ES-I3 (cell line): Measurements from ENCODE around the gene TMEM238.

ENCODE experiments used
- H3K36me3 ChIP-seq: 2 replicates; pipeline ENCODE4 v1.6.1; 2013; ENCODE audit warnings: mild to moderate bottlenecking, low read length, control low read depth, moderate library complexity; ENCODE audit not compliant: insufficient read depth
- H3K4me1 ChIP-seq: 2 replicates; pipeline ENCODE4 v1.6.1; 2013; ENCODE audit warnings: mild to moderate bottlenecking, control low read depth, low read length; ENCODE audit not compliant: insufficient read depth
- H3K9ac ChIP-seq: 2 replicates; pipeline ENCODE4 v1.6.1; 2013; ENCODE audit warnings: low read depth, mild to moderate bottlenecking, low read length, moderate library complexity
- H3K9me3 ChIP-seq: 2 replicates; pipeline ENCODE4 v1.6.1; 2013; ENCODE audit warnings: mild to moderate bottlenecking, low read length, moderate library complexity; ENCODE audit not compliant: control insufficient read depth, insufficient read depth

TMEM238 gene

GRCh38 chr19:55365964-55366363 lies 18.1 kb downstream of the TMEM238 start:
- H3K9ac ChIP-seq = no peak overlapping the region
- H3K9me3 ChIP-seq = no peaks in the 10 kb centered on the region
- H3K36me3 ChIP-seq = no peaks in the 10 kb centered on the region
- H3K4me1 ChIP-seq = peaks cover 12% of the 10 kb centered on the region; the same call in 1 of the 2 replicates

- Histone ChIP-seq H3K9me3 (no peaks in the 10 kb centered on the region), H3K4me1 (peaks cover 12% of the 10 kb centered on the region; the same call in 1 of the 2 replicates), H3K36me3 (no peaks in the 10 kb centered on the region), H3K9ac (no peak overlapping the region)
These were observed 18.8 kb downstream of the TMEM238 start for GRCh38 chr19:55365245-55365644.

- no peaks in the 10 kb centered on the region for H3K9me3 ChIP-seq
- no peaks in the 10 kb centered on the region for H3K36me3 ChIP-seq
- H3K4me1 ChIP-seq = peaks cover 12% of the 10 kb centered on the region; the same call in 1 of the 2 replicates
- H3K9ac ChIP-seq = no peak within 1 kb of the TSS
These were observed 20.9 kb downstream of the TMEM238 start, which contains the start of gene GARIN5B for GRCh38 chr19:55362990-55363716. Gene GARIN5B (minus strand): TSS chr19:55363260. CDS start chr19:55363066, 194 bp downstream.

- H3K4me1 ChIP-seq = peaks cover 12% of the 10 kb centered on the region; the same call in 1 of the 2 replicates
- H3K36me3 ChIP-seq = no peaks in the 10 kb centered on the region
- H3K9me3 ChIP-seq = no peaks in the 10 kb centered on the region
- no peak overlapping the region for H3K9ac ChIP-seq
These were observed 21.7 kb downstream of the TMEM238 start for GRCh38 chr19:55362174-55362989.

- no peak overlapping the region for H3K9ac ChIP-seq
- H3K36me3 ChIP-seq = no peaks in the 10 kb centered on the region
- H3K9me3 ChIP-seq = no peaks in the 10 kb centered on the region
- peaks cover 12% of the 10 kb centered on the region; the same call in 1 of the 2 replicates for H3K4me1 ChIP-seq
These were observed 23.2 kb downstream of the TMEM238 start for GRCh38 chr19:55360902-55361301.

GRCh38 chr19:55358943-55359908 lies 24.9 kb downstream of the TMEM238 start:
- H3K9me3 ChIP-seq = no peaks in the 10 kb centered on the region
- H3K36me3 ChIP-seq = no peaks in the 10 kb centered on the region
- H3K4me1 ChIP-seq = peaks cover 12% of the 10 kb centered on the region; the same call in 1 of the 2 replicates
- H3K9ac ChIP-seq = no peak overlapping the region

GRCh38 chr19:55358493-55358892 lies 25.6 kb downstream of the TMEM238 start:
- H3K36me3 ChIP-seq = no peaks in the 10 kb centered on the region
- H3K9ac ChIP-seq = no peak overlapping the region
- no peaks in the 10 kb centered on the region for H3K9me3 ChIP-seq
- peaks cover 9% of the 10 kb centered on the region; the same call in 1 of the 2 replicates for H3K4me1 ChIP-seq

GRCh38 chr19:55355213-55355821 lies 28.8 kb downstream of the TMEM238 start:
- H3K9ac ChIP-seq = peak overlapping the region; percentile 33; the same call in 1 of the 2 replicates
- no peaks in the 10 kb centered on the region for H3K9me3 ChIP-seq
- no peaks in the 10 kb centered on the region for H3K36me3 ChIP-seq
- H3K4me1 ChIP-seq = peaks cover 9% of the 10 kb centered on the region; the same call in 1 of the 2 replicates

- H3K9ac ChIP-seq = peak within 1 kb of the TSS; percentile 80
- peaks cover 12% of the 10 kb centered on the region; the same call in 1 of the 2 replicates for H3K4me1 ChIP-seq
- no peaks in the 10 kb centered on the region for H3K9me3 ChIP-seq
- H3K36me3 ChIP-seq = no peaks in the 10 kb centered on the region
These were observed 29.3 kb downstream of the TMEM238 start, which contains the start of gene COX6B2 for GRCh38 chr19:55354698-55355212. Gene COX6B2 (minus strand): TSS chr19:55354719. CDS start chr19:55354521, 198 bp downstream.

- H3K36me3 ChIP-seq = no peaks in the 10 kb centered on the region
- peak overlapping the region; percentile 80 for H3K9ac ChIP-seq
- no peaks in the 10 kb centered on the region for H3K9me3 ChIP-seq
- peaks cover 17% of the 10 kb centered on the region; the same call in 1 of the 2 replicates for H3K4me1 ChIP-seq
These were observed 30.0 kb downstream of the TMEM238 start for GRCh38 chr19:55353803-55354697.

- H3K9me3 ChIP-seq = no peaks in the 10 kb centered on the region
- peaks cover 23% of the 10 kb centered on the region; the same call in 1 of the 2 replicates for H3K4me1 ChIP-seq
- H3K36me3 ChIP-seq = no peaks in the 10 kb centered on the region
- peak overlapping the region; percentile 80 for H3K9ac ChIP-seq
These were observed 30.7 kb downstream of the TMEM238 start for GRCh38 chr19:55353356-55353802.

GRCh38 chr19:55352549-55353145 lies 31.4 kb downstream of the TMEM238 start:
- Histone ChIP-seq H3K4me1 (peaks cover 29% of the 10 kb centered on the region; the same call in 1 of the 2 replicates), H3K9ac (no peak overlapping the region), H3K36me3 (no peaks in the 10 kb centered on the region), H3K9me3 (no peaks in the 10 kb centered on the region)
